OCI-LY7 (cell line): Measurements from ENCODE around the gene BMERB1.
"Not testable (repeated sequence)": the region's sequence is repeated elsewhere in the genome, so short reads cannot be mapped to it uniquely, and the experiment has no call there.

Experiments
- EZH2phosphoT487 ChIP-seq: fragments of 200-600 bp; sonication (generic); IDR thresholded peaks from 2 replicates; pipeline ENCODE4 v1.6.1; 2018; ENCODE audit warnings: low read depth, borderline replicate concordance, mild to moderate bottlenecking, mixed run types, antibody characterized with exemption, low read length, moderate library complexity, mixed read lengths
- TF ChIP-seq, protein P1 (sequence below): fragments of 200-600 bp; sonication (generic); conservative IDR thresholded peaks from 2 replicates; pipeline ENCODE4 v1.5.1; 2014; ENCODE audit warnings: mild to moderate bottlenecking, antibody characterized with exemption, low read length, moderate library complexity, mixed read lengths

- TF ChIP-seq, protein P1, sequence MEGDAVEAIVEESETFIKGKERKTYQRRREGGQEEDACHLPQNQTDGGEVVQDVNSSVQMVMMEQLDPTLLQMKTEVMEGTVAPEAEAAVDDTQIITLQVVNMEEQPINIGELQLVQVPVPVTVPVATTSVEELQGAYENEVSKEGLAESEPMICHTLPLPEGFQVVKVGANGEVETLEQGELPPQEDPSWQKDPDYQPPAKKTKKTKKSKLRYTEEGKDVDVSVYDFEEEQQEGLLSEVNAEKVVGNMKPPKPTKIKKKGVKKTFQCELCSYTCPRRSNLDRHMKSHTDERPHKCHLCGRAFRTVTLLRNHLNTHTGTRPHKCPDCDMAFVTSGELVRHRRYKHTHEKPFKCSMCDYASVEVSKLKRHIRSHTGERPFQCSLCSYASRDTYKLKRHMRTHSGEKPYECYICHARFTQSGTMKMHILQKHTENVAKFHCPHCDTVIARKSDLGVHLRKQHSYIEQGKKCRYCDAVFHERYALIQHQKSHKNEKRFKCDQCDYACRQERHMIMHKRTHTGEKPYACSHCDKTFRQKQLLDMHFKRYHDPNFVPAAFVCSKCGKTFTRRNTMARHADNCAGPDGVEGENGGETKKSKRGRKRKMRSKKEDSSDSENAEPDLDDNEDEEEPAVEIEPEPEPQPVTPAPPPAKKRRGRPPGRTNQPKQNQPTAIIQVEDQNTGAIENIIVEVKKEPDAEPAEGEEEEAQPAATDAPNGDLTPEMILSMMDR: not testable (repeated sequence)
- TF ChIP-seq EZH2phosphoT487: not testable (repeated sequence)
These were observed 38.5 kb upstream of the BMERB1 start, which contains the start of gene MPV17L for GRCh38 chr16:15395631-15396508.
